ENCODE measurements around the gene MAS1L.

The MAS1L gene

DNA sequence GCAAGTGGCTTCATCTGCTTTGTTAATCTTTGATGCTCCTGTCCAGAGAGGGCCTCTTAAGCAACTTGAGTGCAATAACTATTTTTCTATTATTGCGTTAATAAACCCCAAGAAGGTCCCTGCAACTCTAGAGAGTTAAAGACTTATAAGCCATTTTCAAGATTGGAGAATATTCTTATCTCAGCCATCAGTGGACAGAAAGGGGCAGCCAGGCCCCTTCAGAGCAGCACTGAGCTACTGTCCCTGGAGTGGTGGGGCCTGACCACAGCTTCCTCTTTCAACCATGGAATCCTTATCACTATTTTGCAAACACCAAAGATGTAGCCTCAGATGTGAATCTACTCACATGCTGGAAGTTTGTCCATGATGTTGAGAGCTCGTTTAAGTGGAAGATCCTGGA is 2.8 kb upstream of the MAS1L start:
- H3K36me3 Mint-ChIP-seq (ENCODE audit: insufficient read depth): no peaks in the 10 kb centered on the region
- peaks cover 61% of the 10 kb centered on the region for H3K27me3 Mint-ChIP-seq
- no peak for ATAC-seq (replicated peaks; ENCODE audit: extremely low read depth, poor library complexity, severe bottlenecking)
- no peak overlapping the region for H3K4me3 Mint-ChIP-seq
- no peaks in the 10 kb centered on the region for H3K9me3 Mint-ChIP-seq
- no peak for DNase-seq (ENCODE audit: low spot score in 2 of 2)
- no peak overlapping the region for H3K27ac Mint-ChIP-seq (ENCODE audit: low read depth)
- H3K4me1 Mint-ChIP-seq: no peaks in the 10 kb centered on the region

DNA sequence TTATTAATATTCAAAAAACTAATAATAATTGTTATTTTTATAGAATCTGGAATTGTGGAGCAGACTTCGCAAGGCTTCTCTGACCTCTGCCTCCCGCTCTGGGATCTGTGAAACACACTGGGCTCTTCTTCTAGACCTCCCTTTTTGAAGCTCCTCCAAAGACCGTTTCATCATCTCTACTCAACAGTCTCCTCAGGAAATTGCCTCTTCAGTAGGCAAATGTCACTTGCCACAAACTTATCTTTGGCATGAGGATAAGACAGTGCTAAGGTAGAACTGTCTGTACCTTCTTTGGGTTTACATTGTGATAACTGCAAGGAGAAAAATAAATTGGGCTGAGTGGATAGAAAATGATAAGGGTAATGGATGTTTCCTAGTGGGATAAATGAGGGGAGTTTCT is 2.3 kb upstream of the MAS1L start:
- no peak overlapping the region for H3K4me3 Mint-ChIP-seq
- no peak overlapping the region for H3K27ac Mint-ChIP-seq (ENCODE audit: low read depth)
- DNase-seq (ENCODE audit: low spot score in 2 of 2) (no peak), ATAC-seq (replicated peaks; ENCODE audit: extremely low read depth, poor library complexity, severe bottlenecking) (no peak)
- H3K9me3 Mint-ChIP-seq: no peaks in the 10 kb centered on the region
- H3K4me1 Mint-ChIP-seq: no peaks in the 10 kb centered on the region
- no peaks in the 10 kb centered on the region for H3K36me3 Mint-ChIP-seq (ENCODE audit: insufficient read depth)
- peaks cover 60% of the 10 kb centered on the region for H3K27me3 Mint-ChIP-seq

DNA sequence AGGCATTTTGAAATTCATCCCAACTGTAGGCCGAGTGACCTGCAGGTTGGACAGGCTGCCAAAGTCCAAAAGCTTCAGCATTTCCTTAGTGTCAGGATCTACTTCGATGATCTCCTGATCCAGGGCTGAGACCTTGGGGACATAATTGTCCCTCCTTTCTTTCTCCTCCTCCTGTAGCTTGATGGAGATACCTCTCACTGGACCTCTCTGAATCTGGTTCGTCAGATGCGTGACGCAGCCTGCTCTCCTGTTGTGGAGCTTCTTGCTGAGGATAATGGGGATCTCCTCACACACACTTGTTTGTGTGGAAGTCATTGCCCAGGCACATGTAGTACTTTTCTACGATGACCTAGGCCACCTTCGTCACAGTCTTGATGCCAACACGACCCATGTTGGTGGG is 1.5 kb upstream of the MAS1L start:
- H3K4me3 Mint-ChIP-seq: no peak overlapping the region
- H3K4me1 Mint-ChIP-seq: no peaks in the 10 kb centered on the region
- DNase-seq (ENCODE audit: low spot score in 2 of 2): no peak
- H3K36me3 Mint-ChIP-seq (ENCODE audit: insufficient read depth): no peaks in the 10 kb centered on the region
- no peaks in the 10 kb centered on the region for H3K9me3 Mint-ChIP-seq
- ATAC-seq (replicated peaks; ENCODE audit: extremely low read depth, poor library complexity, severe bottlenecking): no peak
- no peak overlapping the region for H3K27ac Mint-ChIP-seq (ENCODE audit: low read depth)
- peaks cover 54% of the 10 kb centered on the region for H3K27me3 Mint-ChIP-seq

DNA sequence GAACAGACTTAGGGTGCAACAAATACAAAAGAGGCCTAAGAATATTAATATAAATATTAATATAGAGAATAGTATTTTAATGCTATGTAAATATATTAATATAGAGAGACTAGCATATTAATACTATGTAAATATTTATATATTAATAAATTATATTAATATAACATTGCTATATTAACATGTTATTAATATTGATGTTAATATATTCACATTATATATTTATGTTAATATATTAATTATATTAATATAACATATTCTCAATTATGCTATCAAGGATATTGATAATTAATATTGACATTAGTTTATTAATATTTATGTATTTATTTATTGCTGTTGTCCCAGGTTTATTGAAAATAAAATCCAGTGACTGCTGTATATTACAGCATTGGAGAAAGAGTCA is 1.1 kb upstream of the MAS1L start:
- DNase-seq (ENCODE audit: low spot score in 2 of 2) (no peak), ATAC-seq (replicated peaks; ENCODE audit: extremely low read depth, poor library complexity, severe bottlenecking) (no peak)
- Mint-ChIP-seq H3K36me3 (ENCODE audit: insufficient read depth) (no peaks in the 10 kb centered on the region), H3K9me3 (no peaks in the 10 kb centered on the region), H3K27me3 (peaks cover 52% of the 10 kb centered on the region), H3K4me3 (no peak overlapping the region), H3K4me1 (no peaks in the 10 kb centered on the region), H3K27ac (ENCODE audit: low read depth) (no peak overlapping the region)

DNA sequence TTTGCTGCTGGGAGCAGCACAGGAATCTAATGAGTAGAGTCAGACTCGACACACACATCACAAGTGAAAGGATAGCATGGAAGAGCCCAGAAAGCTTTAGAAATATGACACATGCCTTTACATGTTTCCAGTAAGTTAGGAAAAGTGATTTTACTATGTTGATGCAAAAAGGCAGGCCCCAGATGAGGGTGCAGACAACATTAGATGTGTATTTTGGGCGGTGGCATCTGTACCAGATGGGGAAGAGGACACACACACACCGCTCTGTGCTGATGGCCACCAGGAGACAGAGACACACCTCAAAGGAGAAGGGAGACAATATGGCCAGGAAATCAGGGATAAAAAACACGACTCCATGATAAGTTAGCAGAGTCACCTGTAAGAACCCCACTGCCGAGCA is 625 bp downstream of the MAS1L start:
- Mint-ChIP-seq H3K36me3 (ENCODE audit: insufficient read depth) (no peaks in the 10 kb centered on the region), H3K4me1 (no peaks in the 10 kb centered on the region), H3K27ac (ENCODE audit: low read depth) (no peak overlapping the region), H3K9me3 (no peaks in the 10 kb centered on the region), H3K27me3 (peaks cover 54% of the 10 kb centered on the region), H3K4me3 (no peak overlapping the region)
- no peak for DNase-seq (ENCODE audit: low spot score in 2 of 2)
- no peak for ATAC-seq (replicated peaks; ENCODE audit: extremely low read depth, poor library complexity, severe bottlenecking)

DNA sequence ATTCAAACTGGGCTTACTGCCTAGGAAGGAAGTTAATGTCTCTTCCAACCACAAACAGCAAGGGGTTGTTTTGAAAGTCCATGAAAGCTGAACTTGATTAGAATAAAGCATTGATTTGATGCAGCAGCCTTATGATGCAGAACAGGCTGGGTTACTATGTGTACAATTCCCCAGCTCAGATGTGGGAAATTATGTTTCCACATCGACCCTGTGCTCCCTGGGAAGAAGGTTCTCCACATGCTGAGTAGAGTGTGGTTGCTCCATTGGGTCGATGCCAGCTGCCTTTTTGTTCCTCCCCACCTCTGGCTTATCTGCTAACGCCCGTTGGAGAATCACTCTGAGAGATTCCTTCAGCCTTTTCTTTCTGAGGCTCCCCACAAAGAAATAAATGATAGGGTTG is 1.2 kb downstream of the MAS1L start:
- peaks cover 55% of the 10 kb centered on the region for H3K27me3 Mint-ChIP-seq
- no peak overlapping the region for H3K4me3 Mint-ChIP-seq
- ATAC-seq (replicated peaks; ENCODE audit: extremely low read depth, poor library complexity, severe bottlenecking) (no peak), DNase-seq (ENCODE audit: low spot score in 2 of 2) (no peak)
- H3K9me3 Mint-ChIP-seq: no peaks in the 10 kb centered on the region
- H3K36me3 Mint-ChIP-seq (ENCODE audit: insufficient read depth): no peaks in the 10 kb centered on the region
- no peaks in the 10 kb centered on the region for H3K4me1 Mint-ChIP-seq
- H3K27ac Mint-ChIP-seq (ENCODE audit: low read depth): no peak overlapping the region

DNA sequence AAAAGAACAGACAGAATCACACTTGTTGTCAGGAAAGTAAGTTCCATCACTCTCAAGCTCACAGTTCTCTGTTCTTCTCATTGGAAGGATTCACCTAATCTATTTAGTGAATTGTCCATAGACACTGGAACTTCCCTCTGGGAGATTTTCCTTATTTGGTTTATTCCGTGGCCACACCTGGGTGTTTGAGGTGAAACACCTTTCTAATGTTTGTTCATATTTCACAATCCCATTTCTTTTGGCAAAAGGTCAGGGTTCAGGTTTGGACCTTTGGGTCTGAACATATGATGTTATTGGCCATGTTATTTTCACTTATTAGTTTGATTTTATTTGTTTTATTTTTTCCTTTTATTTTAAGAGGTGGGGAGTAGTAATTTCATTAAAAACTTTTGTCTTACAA is 4.0 kb downstream of the MAS1L start:
- ATAC-seq (replicated peaks; ENCODE audit: extremely low read depth, poor library complexity, severe bottlenecking) (no peak), DNase-seq (ENCODE audit: low spot score in 2 of 2) (no peak)
- Mint-ChIP-seq H3K36me3 (ENCODE audit: insufficient read depth) (no peaks in the 10 kb centered on the region), H3K27me3 (peaks cover 52% of the 10 kb centered on the region), H3K4me1 (no peaks in the 10 kb centered on the region), H3K27ac (ENCODE audit: low read depth) (no peak overlapping the region), H3K9me3 (no peaks in the 10 kb centered on the region), H3K4me3 (no peak overlapping the region)

DNA sequence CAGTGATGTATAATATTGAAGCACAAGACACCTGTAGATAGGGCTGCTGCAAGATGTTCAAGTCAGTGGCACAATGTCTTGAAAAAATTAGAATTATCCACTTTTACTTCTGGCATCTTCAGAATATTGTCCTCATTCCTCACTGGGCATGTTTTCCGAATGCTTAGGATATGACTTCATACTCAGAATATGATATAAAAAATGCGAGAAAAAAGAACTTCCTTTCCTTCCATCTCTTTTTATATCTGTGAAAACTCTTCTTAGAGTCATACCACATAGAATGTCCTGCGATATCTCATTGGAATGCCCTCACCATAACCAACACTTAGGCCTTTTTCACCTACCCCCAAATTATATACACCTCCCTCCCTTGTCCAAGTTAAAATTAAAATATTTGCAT is 4.6 kb downstream of the MAS1L start:
- Mint-ChIP-seq H3K4me3 (no peak overlapping the region), H3K27ac (ENCODE audit: low read depth) (no peak overlapping the region), H3K4me1 (no peaks in the 10 kb centered on the region), H3K27me3 (peaks cover 52% of the 10 kb centered on the region), H3K36me3 (ENCODE audit: insufficient read depth) (no peaks in the 10 kb centered on the region), H3K9me3 (no peaks in the 10 kb centered on the region)
- ATAC-seq (replicated peaks; ENCODE audit: extremely low read depth, poor library complexity, severe bottlenecking) (no peak), DNase-seq (ENCODE audit: low spot score in 2 of 2) (no peak)

DNA sequence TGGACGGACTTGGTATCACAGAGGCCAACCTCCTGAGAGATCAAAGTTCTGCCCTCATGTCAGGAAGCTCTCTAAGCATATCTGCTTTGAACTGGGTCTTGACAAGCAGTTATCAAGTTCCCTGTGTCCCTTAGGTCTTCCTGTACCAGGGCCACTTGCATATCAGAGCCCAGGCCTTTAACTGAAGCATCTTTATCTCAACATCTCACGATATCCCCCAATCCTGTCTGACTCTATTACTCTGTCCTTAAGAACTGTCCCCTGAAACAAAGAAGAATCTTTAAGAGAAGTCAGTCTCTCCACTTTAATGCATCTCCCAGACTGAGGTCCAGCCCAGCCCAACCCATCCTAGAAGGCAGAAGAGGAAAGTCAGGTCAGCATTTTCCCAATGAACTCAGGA is 8.2 kb downstream of the MAS1L start:
- no peak overlapping the region for H3K27ac Mint-ChIP-seq (ENCODE audit: low read depth)
- H3K4me3 Mint-ChIP-seq: no peak overlapping the region
- H3K9me3 Mint-ChIP-seq: no peaks in the 10 kb centered on the region
- DNase-seq (ENCODE audit: low spot score in 2 of 2) (no peak), ATAC-seq (replicated peaks; ENCODE audit: extremely low read depth, poor library complexity, severe bottlenecking) (no peak)
- no peaks in the 10 kb centered on the region for H3K36me3 Mint-ChIP-seq (ENCODE audit: insufficient read depth)
- H3K4me1 Mint-ChIP-seq: no peaks in the 10 kb centered on the region
- peaks cover 26% of the 10 kb centered on the region for H3K27me3 Mint-ChIP-seq

DNA sequence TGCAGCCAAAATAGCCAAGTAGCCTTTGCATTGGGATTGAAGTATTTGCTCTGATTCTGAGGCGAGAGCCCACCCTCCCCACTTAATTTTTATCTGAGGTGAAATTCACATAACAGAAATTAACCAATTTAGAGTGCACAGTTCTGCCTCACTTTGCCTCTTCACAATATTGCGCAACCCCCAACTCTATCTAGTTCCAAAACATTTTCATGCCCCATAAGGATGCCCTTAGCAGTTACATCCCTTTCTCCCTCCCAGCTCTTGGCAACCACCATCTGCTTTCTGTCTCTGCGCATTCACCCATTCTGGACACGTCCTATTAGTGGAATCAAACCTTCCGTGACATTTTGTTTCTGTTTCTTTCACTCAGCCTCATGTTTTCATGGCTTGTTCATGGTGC is 9.0 kb downstream of the MAS1L start:
- H3K27me3 Mint-ChIP-seq: peaks cover 25% of the 10 kb centered on the region
- H3K4me3 Mint-ChIP-seq: no peak overlapping the region
- H3K4me1 Mint-ChIP-seq: no peaks in the 10 kb centered on the region
- no peaks in the 10 kb centered on the region for H3K9me3 Mint-ChIP-seq
- H3K27ac Mint-ChIP-seq (ENCODE audit: low read depth): no peak overlapping the region
- no peaks in the 10 kb centered on the region for H3K36me3 Mint-ChIP-seq (ENCODE audit: insufficient read depth)
- ATAC-seq (replicated peaks; ENCODE audit: extremely low read depth, poor library complexity, severe bottlenecking): no peak
- no peak for DNase-seq (ENCODE audit: low spot score in 2 of 2)

DNA sequence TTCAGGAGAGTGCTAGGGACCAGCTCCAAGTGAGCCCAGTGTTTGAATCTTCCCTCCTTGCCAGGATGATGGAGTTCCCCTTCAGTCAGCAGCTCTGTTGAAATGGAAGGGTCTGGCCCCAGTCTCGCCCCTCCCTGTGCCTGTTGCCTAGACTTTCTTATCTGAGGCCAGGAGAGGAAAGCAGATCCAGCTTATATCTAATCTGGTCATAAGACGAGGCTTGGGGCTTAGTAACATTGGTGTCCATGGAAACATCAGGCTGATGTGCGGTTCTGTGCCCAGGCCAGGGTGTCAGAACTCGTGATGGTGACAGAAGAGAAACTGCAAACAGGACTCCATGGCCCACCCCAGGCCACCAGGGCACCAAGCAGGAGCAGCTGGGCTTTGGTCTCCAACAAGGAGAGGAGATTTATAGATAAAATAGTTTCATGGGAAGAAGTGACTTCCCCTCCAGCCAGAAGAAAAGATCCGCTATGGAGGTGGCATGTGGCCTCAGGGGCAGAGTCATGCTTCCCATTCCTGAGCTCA is 9.8 kb downstream of the MAS1L start:
- H3K27ac Mint-ChIP-seq (ENCODE audit: low read depth): no peak overlapping the region
- ATAC-seq (replicated peaks; ENCODE audit: extremely low read depth, poor library complexity, severe bottlenecking) (no peak), DNase-seq (ENCODE audit: low spot score in 2 of 2) (no peak)
- H3K36me3 Mint-ChIP-seq (ENCODE audit: insufficient read depth): no peaks in the 10 kb centered on the region
- no peaks in the 10 kb centered on the region for H3K9me3 Mint-ChIP-seq
- H3K4me3 Mint-ChIP-seq: no peak overlapping the region
- H3K27me3 Mint-ChIP-seq: peaks cover 24% of the 10 kb centered on the region
- H3K4me1 Mint-ChIP-seq: no peaks in the 10 kb centered on the region

DNA sequence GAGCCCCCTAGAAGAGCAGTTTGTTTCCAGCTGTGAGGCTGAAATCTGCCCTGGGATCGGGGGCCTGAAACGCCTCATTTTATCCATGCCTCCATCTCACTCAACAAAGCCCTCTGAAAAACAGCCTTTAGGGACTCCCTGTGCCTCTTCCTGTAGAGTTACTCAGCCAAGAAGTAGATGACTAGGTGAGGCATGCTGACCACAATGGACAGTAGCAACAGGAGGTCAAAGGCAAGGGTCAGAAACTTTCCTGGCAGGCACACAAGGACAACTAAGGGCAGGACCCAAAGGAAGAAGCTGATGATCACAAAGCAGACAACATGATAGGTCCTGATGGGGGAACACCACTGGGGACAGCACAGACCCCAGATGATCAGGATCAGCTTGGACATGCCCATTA is 12.8 kb downstream of the MAS1L start:
- ATAC-seq (replicated peaks; ENCODE audit: extremely low read depth, poor library complexity, severe bottlenecking): no peak
- no peaks in the 10 kb centered on the region for H3K9me3 Mint-ChIP-seq
- H3K27me3 Mint-ChIP-seq: peaks cover 16% of the 10 kb centered on the region
- no peaks in the 10 kb centered on the region for H3K4me1 Mint-ChIP-seq
- no peak for DNase-seq (ENCODE audit: low spot score in 2 of 2)
- no peaks in the 10 kb centered on the region for H3K36me3 Mint-ChIP-seq (ENCODE audit: insufficient read depth)
- no peak overlapping the region for H3K4me3 Mint-ChIP-seq
- H3K27ac Mint-ChIP-seq (ENCODE audit: low read depth): no peak overlapping the region

DNA sequence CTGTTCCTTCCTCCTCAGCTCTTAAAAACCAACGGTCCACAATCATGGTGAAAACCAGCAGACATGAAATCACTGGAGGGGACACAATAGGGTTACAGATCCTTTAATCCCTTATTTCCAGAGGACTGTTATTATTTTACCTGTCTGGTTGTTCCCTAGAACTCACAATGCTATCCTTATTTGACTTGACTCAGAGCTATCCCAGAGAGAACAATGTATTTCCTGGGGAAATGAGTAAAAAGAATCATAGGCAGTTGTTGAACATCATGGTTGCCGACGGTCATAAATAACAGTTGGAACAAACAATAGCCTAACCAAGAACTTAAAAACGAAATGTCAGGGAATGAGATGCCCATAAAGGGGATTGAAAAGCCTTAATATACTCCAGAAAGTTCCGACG is 21.5 kb downstream of the MAS1L start:
- Mint-ChIP-seq H3K4me1 (no peaks in the 10 kb centered on the region), H3K27ac (ENCODE audit: low read depth) (no peak overlapping the region), H3K27me3 (peaks cover 55% of the 10 kb centered on the region), H3K36me3 (ENCODE audit: insufficient read depth) (no peaks in the 10 kb centered on the region), H3K9me3 (no peaks in the 10 kb centered on the region), H3K4me3 (no peak overlapping the region)
- ATAC-seq (replicated peaks; ENCODE audit: extremely low read depth, poor library complexity, severe bottlenecking) (no peak), DNase-seq (ENCODE audit: low spot score in 2 of 2) (no peak)

DNA sequence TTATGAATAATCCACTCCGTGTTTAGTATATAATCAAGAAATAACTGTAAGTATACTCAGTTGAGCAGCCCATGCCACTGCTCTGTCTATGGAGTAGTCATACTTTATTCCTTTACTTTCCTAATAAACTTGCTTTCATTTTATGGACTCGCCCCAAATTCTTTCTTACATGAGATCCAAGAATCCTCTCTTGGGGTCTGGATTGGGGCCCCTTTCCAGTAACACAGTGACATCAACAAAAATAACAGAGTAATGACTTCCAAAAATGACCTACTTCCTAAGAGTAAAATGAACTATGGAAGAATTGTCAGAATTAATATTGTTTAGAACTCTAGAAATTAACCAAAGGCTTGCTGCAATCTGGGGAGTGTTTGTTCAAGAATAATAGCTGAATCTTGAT is 22.0 kb downstream of the MAS1L start:
- DNase-seq (ENCODE audit: low spot score in 2 of 2) (no peak), ATAC-seq (replicated peaks; ENCODE audit: extremely low read depth, poor library complexity, severe bottlenecking) (no peak)
- H3K4me3 Mint-ChIP-seq: no peak overlapping the region
- no peaks in the 10 kb centered on the region for H3K9me3 Mint-ChIP-seq
- no peak overlapping the region for H3K27ac Mint-ChIP-seq (ENCODE audit: low read depth)
- peaks cover 55% of the 10 kb centered on the region for H3K27me3 Mint-ChIP-seq
- no peaks in the 10 kb centered on the region for H3K4me1 Mint-ChIP-seq
- H3K36me3 Mint-ChIP-seq (ENCODE audit: insufficient read depth): no peaks in the 10 kb centered on the region
